Measurements from ENCODE around the gene LEF1.

The LEF1 gene

GRCh38 chr4:108159845-108160244, 8.9 kb downstream of the LEF1 start:
- no peak for DNase-seq (ENCODE audit: low read depth in 1 of 2, low spot score in 1 of 2)
- in situ Hi-C loops (cut with HindIII; ENCODE audit: low pct_unique_long_range_greater_than_20kb, low sequenced_read_pairs): no loop called here
- TF ChIP-seq JUND (IDR thresholded peaks at IDR 0.05; ENCODE audit: low read depth): no peak

- no peak for DNase-seq (ENCODE audit: low read depth in 1 of 2, low spot score in 1 of 2)
- TF ChIP-seq JUND (IDR thresholded peaks at IDR 0.05; ENCODE audit: low read depth): no peak
- in situ Hi-C loops (cut with HindIII; ENCODE audit: low pct_unique_long_range_greater_than_20kb, low sequenced_read_pairs): no loop called here
These were observed 11.1 kb downstream of the LEF1 start for GRCh38 chr4:108157655-108158054.

GRCh38 chr4:108156391-108156790, 12.3 kb downstream of the LEF1 start:
- no peak for DNase-seq (ENCODE audit: low read depth in 1 of 2, low spot score in 1 of 2)
- TF ChIP-seq JUND (IDR thresholded peaks at IDR 0.05; ENCODE audit: low read depth): no peak
- in situ Hi-C loops (cut with HindIII; ENCODE audit: low pct_unique_long_range_greater_than_20kb, low sequenced_read_pairs): no loop called here

GRCh38 chr4:108155373-108155772, 13.4 kb downstream of the LEF1 start:
- in situ Hi-C loops (cut with HindIII; ENCODE audit: low pct_unique_long_range_greater_than_20kb, low sequenced_read_pairs): no loop called here
- DNase-seq (ENCODE audit: low read depth in 1 of 2, low spot score in 1 of 2): no peak
- no peak for TF ChIP-seq JUND (IDR thresholded peaks at IDR 0.05; ENCODE audit: low read depth)

- in situ Hi-C loops (cut with HindIII; ENCODE audit: low pct_unique_long_range_greater_than_20kb, low sequenced_read_pairs): no loop called here
- no peak for DNase-seq (ENCODE audit: low read depth in 1 of 2, low spot score in 1 of 2)
- TF ChIP-seq JUND (IDR thresholded peaks at IDR 0.05; ENCODE audit: low read depth): no peak
These were observed 15.8 kb downstream of the LEF1 start for GRCh38 chr4:108152980-108153379.

- DNase-seq (ENCODE audit: low read depth in 1 of 2, low spot score in 1 of 2): no peak
- no peak for TF ChIP-seq JUND (IDR thresholded peaks at IDR 0.05; ENCODE audit: low read depth)
- in situ Hi-C loops (cut with HindIII; ENCODE audit: low pct_unique_long_range_greater_than_20kb, low sequenced_read_pairs): no loop called here
These were observed 18.9 kb downstream of the LEF1 start for GRCh38 chr4:108149588-108150380.

- no peak for TF ChIP-seq JUND (IDR thresholded peaks at IDR 0.05; ENCODE audit: low read depth)
- in situ Hi-C loops (cut with HindIII; ENCODE audit: low pct_unique_long_range_greater_than_20kb, low sequenced_read_pairs): no loop called here
- no peak for DNase-seq (ENCODE audit: low read depth in 1 of 2, low spot score in 1 of 2)
These were observed 20.4 kb downstream of the LEF1 start for GRCh38 chr4:108148316-108148715.

- TF ChIP-seq JUND (IDR thresholded peaks at IDR 0.05; ENCODE audit: low read depth): no peak
- no peak for DNase-seq (ENCODE audit: low read depth in 1 of 2, low spot score in 1 of 2)
- in situ Hi-C loops (cut with HindIII; ENCODE audit: low pct_unique_long_range_greater_than_20kb, low sequenced_read_pairs): no loop called here
These were observed 21.9 kb downstream of the LEF1 start for GRCh38 chr4:108146819-108147218.

- TF ChIP-seq JUND (IDR thresholded peaks at IDR 0.05; ENCODE audit: low read depth): no peak
- DNase-seq (ENCODE audit: low read depth in 1 of 2, low spot score in 1 of 2): no peak
- in situ Hi-C loops (cut with HindIII; ENCODE audit: low pct_unique_long_range_greater_than_20kb, low sequenced_read_pairs): no loop called here
These were observed 22.4 kb downstream of the LEF1 start for GRCh38 chr4:108146336-108146735.

- no peak for DNase-seq (ENCODE audit: low read depth in 1 of 2, low spot score in 1 of 2)
- in situ Hi-C loops (cut with HindIII; ENCODE audit: low pct_unique_long_range_greater_than_20kb, low sequenced_read_pairs): no loop called here
- no peak for TF ChIP-seq JUND (IDR thresholded peaks at IDR 0.05; ENCODE audit: low read depth)
These were observed 24.3 kb downstream of the LEF1 start for GRCh38 chr4:108144451-108144850.

- in situ Hi-C loops (cut with HindIII; ENCODE audit: low pct_unique_long_range_greater_than_20kb, low sequenced_read_pairs): no loop called here
- TF ChIP-seq JUND (IDR thresholded peaks at IDR 0.05; ENCODE audit: low read depth): no peak
- DNase-seq (ENCODE audit: low read depth in 1 of 2, low spot score in 1 of 2): no peak
These were observed 25.2 kb downstream of the LEF1 start for GRCh38 chr4:108143515-108143914.

GRCh38 chr4:108142870-108143269, 25.9 kb downstream of the LEF1 start:
- DNase-seq (ENCODE audit: low read depth in 1 of 2, low spot score in 1 of 2): no peak
- in situ Hi-C loops (cut with HindIII; ENCODE audit: low pct_unique_long_range_greater_than_20kb, low sequenced_read_pairs): no loop called here

GRCh38 chr4:108141213-108141950, 27.4 kb downstream of the LEF1 start:
- in situ Hi-C loops (cut with HindIII; ENCODE audit: low pct_unique_long_range_greater_than_20kb, low sequenced_read_pairs): no loop called here
- no peak for TF ChIP-seq JUND (IDR thresholded peaks at IDR 0.05; ENCODE audit: low read depth)
- DNase-seq (ENCODE audit: low read depth in 1 of 2, low spot score in 1 of 2): no peak

More at GRCh38 chr4:108142870-108143269, 25.9 kb downstream of the LEF1 start:
- no peak for TF ChIP-seq JUND (IDR thresholded peaks at IDR 0.05; ENCODE audit: low read depth)

Measured in T47D (cell line).